ENCODE measurements around the gene HOXA6. TPM values are rescaled to one million over a fixed set of nuclear protein-coding genes. Genes with fewer than 3 reads are reported as not detected.

HOXA6 gene
- polyA plus RNA-seq, 1 donor from 2014 or later: not detected

DNA sequence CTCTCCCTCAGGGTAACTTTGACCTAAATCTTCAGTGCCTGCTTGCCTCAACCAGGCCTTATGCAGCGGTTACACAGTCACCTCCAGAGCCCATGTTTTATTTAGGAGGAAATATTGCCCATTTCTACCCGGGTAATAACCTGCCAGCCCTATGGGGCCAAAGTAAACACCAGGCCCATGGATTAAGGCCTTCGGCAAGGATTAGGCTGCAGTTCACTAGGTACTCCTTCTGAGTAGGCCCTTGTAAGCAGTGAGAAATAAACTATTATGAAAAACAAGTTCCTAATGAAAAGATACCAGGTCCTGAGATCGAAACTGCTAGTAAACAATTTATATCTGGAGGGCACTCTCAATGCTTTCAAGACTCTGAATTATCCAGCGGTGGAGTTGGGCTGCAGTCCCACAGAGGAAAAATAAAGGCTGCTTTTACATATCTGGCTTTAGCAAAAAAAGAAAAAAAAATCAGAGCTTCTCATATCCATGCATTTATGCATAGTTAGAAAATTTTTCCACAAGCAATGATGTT is 30.3 kb upstream of the HOXA6 start:
- H3K27ac ChIP-seq (ENCODE audit: low read length): no peak overlapping the region
- TF ChIP-seq RAD21 (conservative IDR thresholded peaks at IDR 0.05) (no peak), TAF1 (IDR thresholded peaks at IDR 0.05; ENCODE audit: low read depth) (no peak), MXI1 (conservative IDR thresholded peaks at IDR 0.05; ENCODE audit: poor library complexity, severe bottlenecking) (no peak), SMC3 (conservative IDR thresholded peaks at IDR 0.05; ENCODE audit: poor library complexity) (no peak), EP300 (conservative IDR thresholded peaks at IDR 0.05; ENCODE audit: poor library complexity, severe bottlenecking) (no peak), POLR2AphosphoS5 (IDR thresholded peaks at IDR 0.05) (no peak), EZH2 (IDR thresholded peaks at IDR 0.05; ENCODE audit: borderline replicate concordance, insufficient read depth, low read length, poor library complexity, severe bottlenecking) (no peak), CTCF (IDR thresholded peaks at IDR 0.05; ENCODE audit: poor library complexity, severe bottlenecking) (no peak)
- TF ChIP-seq, protein P1, sequence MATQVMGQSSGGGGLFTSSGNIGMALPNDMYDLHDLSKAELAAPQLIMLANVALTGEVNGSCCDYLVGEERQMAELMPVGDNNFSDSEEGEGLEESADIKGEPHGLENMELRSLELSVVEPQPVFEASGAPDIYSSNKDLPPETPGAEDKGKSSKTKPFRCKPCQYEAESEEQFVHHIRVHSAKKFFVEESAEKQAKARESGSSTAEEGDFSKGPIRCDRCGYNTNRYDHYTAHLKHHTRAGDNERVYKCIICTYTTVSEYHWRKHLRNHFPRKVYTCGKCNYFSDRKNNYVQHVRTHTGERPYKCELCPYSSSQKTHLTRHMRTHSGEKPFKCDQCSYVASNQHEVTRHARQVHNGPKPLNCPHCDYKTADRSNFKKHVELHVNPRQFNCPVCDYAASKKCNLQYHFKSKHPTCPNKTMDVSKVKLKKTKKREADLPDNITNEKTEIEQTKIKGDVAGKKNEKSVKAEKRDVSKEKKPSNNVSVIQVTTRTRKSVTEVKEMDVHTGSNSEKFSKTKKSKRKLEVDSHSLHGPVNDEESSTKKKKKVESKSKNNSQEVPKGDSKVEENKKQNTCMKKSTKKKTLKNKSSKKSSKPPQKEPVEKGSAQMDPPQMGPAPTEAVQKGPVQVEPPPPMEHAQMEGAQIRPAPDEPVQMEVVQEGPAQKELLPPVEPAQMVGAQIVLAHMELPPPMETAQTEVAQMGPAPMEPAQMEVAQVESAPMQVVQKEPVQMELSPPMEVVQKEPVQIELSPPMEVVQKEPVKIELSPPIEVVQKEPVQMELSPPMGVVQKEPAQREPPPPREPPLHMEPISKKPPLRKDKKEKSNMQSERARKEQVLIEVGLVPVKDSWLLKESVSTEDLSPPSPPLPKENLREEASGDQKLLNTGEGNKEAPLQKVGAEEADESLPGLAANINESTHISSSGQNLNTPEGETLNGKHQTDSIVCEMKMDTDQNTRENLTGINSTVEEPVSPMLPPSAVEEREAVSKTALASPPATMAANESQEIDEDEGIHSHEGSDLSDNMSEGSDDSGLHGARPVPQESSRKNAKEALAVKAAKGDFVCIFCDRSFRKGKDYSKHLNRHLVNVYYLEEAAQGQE (IDR thresholded peaks at IDR 0.05; ENCODE audit: borderline replicate concordance): no peak
- H3K79me2 ChIP-seq (replicated peaks; ENCODE audit: insufficient read depth, low read length): no peaks in the 10 kb centered on the region
- H3K4me3 ChIP-seq (ENCODE audit: low read length): no peak overlapping the region
- H3K27me3 ChIP-seq (ENCODE audit: insufficient read depth, low read depth, low read length): peaks cover 100% of the 10 kb centered on the region
- H2AFZ ChIP-seq (ENCODE audit: low read depth, low read length): no peak overlapping the region
- H3K9me3 ChIP-seq (ENCODE audit: low read length): peaks cover 8% of the 10 kb centered on the region
- H3F3A ChIP-seq (ENCODE audit: insufficient read depth, low read length, poor library complexity, severe bottlenecking): no peaks in the 10 kb centered on the region
- H3K9ac ChIP-seq (ENCODE audit: low read length): no peak overlapping the region
- no peaks in the 10 kb centered on the region for H3K36me3 ChIP-seq (ENCODE audit: insufficient read depth, low read length)
- no peaks in the 10 kb centered on the region for H4K20me1 ChIP-seq (ENCODE audit: insufficient read depth)
- H3K4me2 ChIP-seq (ENCODE audit: low read length): no peak overlapping the region
- no peaks in the 10 kb centered on the region for H3K9me2 ChIP-seq (ENCODE audit: insufficient read depth, low read length)

- no peak overlapping the region for H3K27ac ChIP-seq (ENCODE audit: low read length)
- no peaks in the 10 kb centered on the region for H4K20me1 ChIP-seq (ENCODE audit: insufficient read depth)
- no peaks in the 10 kb centered on the region for H3F3A ChIP-seq (ENCODE audit: insufficient read depth, low read length, poor library complexity, severe bottlenecking)
- H3K9me2 ChIP-seq (ENCODE audit: insufficient read depth, low read length): no peaks in the 10 kb centered on the region
- no peak overlapping the region for H3K4me3 ChIP-seq (ENCODE audit: low read length)
- H3K9me3 ChIP-seq (ENCODE audit: low read length): peaks cover 11% of the 10 kb centered on the region
- H3K79me2 ChIP-seq (replicated peaks; ENCODE audit: insufficient read depth, low read length): no peaks in the 10 kb centered on the region
- TF ChIP-seq EP300 (conservative IDR thresholded peaks at IDR 0.05; ENCODE audit: poor library complexity, severe bottlenecking) (no peak), CTCF (IDR thresholded peaks at IDR 0.05; ENCODE audit: poor library complexity, severe bottlenecking) (no peak), RAD21 (conservative IDR thresholded peaks at IDR 0.05) (no peak), TAF1 (IDR thresholded peaks at IDR 0.05; ENCODE audit: low read depth) (no peak), MXI1 (conservative IDR thresholded peaks at IDR 0.05; ENCODE audit: poor library complexity, severe bottlenecking) (no peak), SMC3 (conservative IDR thresholded peaks at IDR 0.05; ENCODE audit: poor library complexity) (no peak), EZH2 (IDR thresholded peaks at IDR 0.05; ENCODE audit: borderline replicate concordance, insufficient read depth, low read length, poor library complexity, severe bottlenecking) (no peak)
- TF ChIP-seq, protein P1 (IDR thresholded peaks at IDR 0.05; ENCODE audit: borderline replicate concordance): no peak
- peaks cover 100% of the 10 kb centered on the region for H3K27me3 ChIP-seq (ENCODE audit: insufficient read depth, low read depth, low read length)
- H3K9ac ChIP-seq (ENCODE audit: low read length): no peak overlapping the region
- H2AFZ ChIP-seq (ENCODE audit: low read depth, low read length): no peak overlapping the region
- no peaks in the 10 kb centered on the region for H3K36me3 ChIP-seq (ENCODE audit: insufficient read depth, low read length)
- no peak overlapping the region for H3K4me2 ChIP-seq (ENCODE audit: low read length)
Observed at GRCh38 chr7:27176962-27177794, 29.6 kb upstream of the HOXA6 start.

All from neural cell (in vitro differentiated cells).